T follicular helper cell (primary cell): ENCODE measurements around the gene MAPK8IP2.
"Not testable (repeated sequence)": the region's sequence is repeated elsewhere in the genome, so short reads cannot be mapped to it uniquely, and the experiment has no call there.

Experiments used
- DNase-seq: peaks from one replicate; pipeline ENCODE4 v3.0.0-alpha.2; 2020; ENCODE audit warnings: low read depth

MAPK8IP2 gene

GRCh38 chr22:50599816-50600455 lies 657 bp upstream of the MAPK8IP2 start:
- DNase-seq, result peak; percentile 52

- DNase-seq, result no peak
Measured at GRCh38 chr22:50600967-50601668, 525 bp downstream of the MAPK8IP2 start.

- no peak for DNase-seq
Measured at GRCh38 chr22:50601669-50602337, 1.2 kb downstream of the MAPK8IP2 start.

GRCh38 chr22:50602338-50602700 lies 1.7 kb downstream of the MAPK8IP2 start:
- DNase-seq, result no peak

- DNase-seq, result no peak
Measured at GRCh38 chr22:50603511-50604255, 3.1 kb downstream of the MAPK8IP2 start.

- no peak for DNase-seq
Measured at GRCh38 chr22:50604256-50605001, 3.8 kb downstream of the MAPK8IP2 start.

- no peak for DNase-seq
Measured at GRCh38 chr22:50605002-50605612, 4.5 kb downstream of the MAPK8IP2 start.

- DNase-seq, result no peak
Measured at GRCh38 chr22:50605613-50606074, 5.1 kb downstream of the MAPK8IP2 start.

- DNase-seq, result no peak
Measured at GRCh38 chr22:50606165-50606945, 5.8 kb downstream of the MAPK8IP2 start.

GRCh38 chr22:50606946-50607658 lies 6.5 kb downstream of the MAPK8IP2 start:
- DNase-seq, result no peak

GRCh38 chr22:50607659-50608020 lies 7.0 kb downstream of the MAPK8IP2 start:
- no peak for DNase-seq

GRCh38 chr22:50608058-50608840 lies 7.7 kb downstream of the MAPK8IP2 start:
- not testable (repeated sequence) for DNase-seq

- no peak for DNase-seq
Measured at GRCh38 chr22:50608996-50609395, 8.4 kb downstream of the MAPK8IP2 start.

GRCh38 chr22:50609599-50609998 lies 9.0 kb downstream of the MAPK8IP2 start:
- no peak for DNase-seq

GRCh38 chr22:50610041-50610451 lies 9.5 kb downstream of the MAPK8IP2 start:
- no peak for DNase-seq

GRCh38 chr22:50610581-50610980 lies 10.0 kb downstream of the MAPK8IP2 start:
- no peak for DNase-seq

- DNase-seq, result no peak
Measured at GRCh38 chr22:50611341-50612060, 10.9 kb downstream of the MAPK8IP2 start.

GRCh38 chr22:50612168-50612527 lies 11.6 kb downstream of the MAPK8IP2 start:
- no peak for DNase-seq
